ENCODE measurements around the gene THUMPD3. TPM values are rescaled to one million over a fixed set of nuclear protein-coding genes. Genes with fewer than 3 reads are reported as not detected.
A peak's percentile ranks its signal among the peaks of the same experiment; 100 is the strongest.

Gene THUMPD3
- total and polyA plus RNA-seq, 2 of the 13 experiments (the other 11 are each of a cell fraction or from before 2014, with no cell fraction given) = 31.2 to 44.1 TPM

- TF ChIP-seq PAXIP1 (CRISPR knock-in tag; conservative IDR thresholded peaks at IDR 0.05) = peak; percentile 51; the same call in 1 of the 2 replicates
- peak; percentile 84 for TF ChIP-seq CCDC6 (CRISPR knock-in tag; IDR thresholded peaks at IDR 0.05)
- TF ChIP-seq ZNF253 (CRISPR knock-in tag; IDR thresholded peaks at IDR 0.05; ENCODE audit: borderline replicate concordance) = no peak
- no peak for TF ChIP-seq STAG1 (CRISPR knock-in tag; IDR thresholded peaks at IDR 0.05)
- TF ChIP-seq ATRX (CRISPR knock-in tag; IDR thresholded peaks at IDR 0.05; ENCODE audit: borderline replicate concordance) = no peak
- TF ChIP-seq BRF2 (CRISPR knock-in tag; IDR thresholded peaks at IDR 0.05) = peak; percentile 74; the same call in 1 of the 2 replicates
- no peak for TF ChIP-seq MATR3 (CRISPR knock-in tag; IDR thresholded peaks at IDR 0.05)
- 0 out of 2 replicates have a peak, but pooled peaks have one; percentile 11 for TF ChIP-seq ZNF160 (CRISPR knock-in tag; IDR thresholded peaks at IDR 0.05)
- TF ChIP-seq GZF1 (CRISPR knock-in tag; IDR thresholded peaks at IDR 0.05) = no peak
- no peak for TF ChIP-seq HES4 (CRISPR knock-in tag; IDR thresholded peaks at IDR 0.05; ENCODE audit: borderline replicate concordance)
- no peak for TF ChIP-seq TBL1XR1 (IDR thresholded peaks at IDR 0.05; ENCODE audit: borderline replicate concordance, low read length, partially characterized antibody)
- TF ChIP-seq ISL2 (CRISPR knock-in tag; IDR thresholded peaks at IDR 0.05) = no peak; the same call in 1 of the 2 replicates
- TF ChIP-seq MED13 (CRISPR knock-in tag; IDR thresholded peaks at IDR 0.05) = no peak; the same call in 1 of the 2 replicates
- no peak for TF ChIP-seq NFE2 (CRISPR knock-in tag; IDR thresholded peaks at IDR 0.05)
- no peak for TF ChIP-seq FOXP1 (IDR thresholded peaks at IDR 0.05)
- TF ChIP-seq FOXP1 (CRISPR knock-in tag; IDR thresholded peaks at IDR 0.05) = no peak
- TF ChIP-seq MXI1 (IDR thresholded peaks at IDR 0.05; ENCODE audit: borderline replicate concordance, low read depth, low read length) = peak; percentile 62; the same call in 1 of the 3 replicates
- TF ChIP-seq ESRRA (CRISPR knock-in tag; IDR thresholded peaks at IDR 0.05; ENCODE audit: low read depth) = 0 out of 2 replicates have a peak, but pooled peaks have one; percentile 12
- peak; percentile 8; the same call in 1 of the 2 replicates for TF ChIP-seq ZNF235 (CRISPR knock-in tag; IDR thresholded peaks at IDR 0.05; ENCODE audit: borderline replicate concordance)
- TF ChIP-seq ARID4A (CRISPR knock-in tag; IDR thresholded peaks at IDR 0.05; ENCODE audit: borderline replicate concordance) = peak; percentile 60; the same call in 1 of the 2 replicates
These were observed 33.9 kb downstream of the THUMPD3 start (continued) for GRCh38 chr3:9396632-9397331.

Measured in HepG2 (cell line).